UCSD-AML1 (cell line): Measurements from ENCODE around the gene NAPSA.

Experiments used
- DNase-seq: peaks from one replicate; lab custom pipeline; 2025; ENCODE audit not compliant: unreplicated experiment; lab: John Stamatoyannopoulos, UW

The NAPSA gene

GRCh38 chr19:50318438-50318837 lies 47.0 kb downstream of the NAPSA start:
- DNase-seq, result no peak

GRCh38 chr19:50317115-50317514 lies 48.3 kb downstream of the NAPSA start:
- no peak for DNase-seq

GRCh38 chr19:50315773-50316448 lies 49.5 kb downstream of the NAPSA start:
- DNase-seq, result no peak

GRCh38 chr19:50314724-50315708 lies 50.4 kb downstream of the NAPSA start:
- DNase-seq, result no peak

GRCh38 chr19:50313812-50314536 lies 51.5 kb downstream of the NAPSA start:
- no peak for DNase-seq

GRCh38 chr19:50312967-50313811 lies 52.2 kb downstream of the NAPSA start:
- no peak for DNase-seq

- no peak for DNase-seq
Measured at GRCh38 chr19:50311723-50312635, 53.5 kb downstream of the NAPSA start.

- no peak for DNase-seq
Measured at GRCh38 chr19:50310759-50311465, 54.5 kb downstream of the NAPSA start.

- no peak for DNase-seq
Measured at GRCh38 chr19:50309396-50310125, 55.9 kb downstream of the NAPSA start.

- no peak for DNase-seq
Measured at GRCh38 chr19:50308991-50309390, 56.4 kb downstream of the NAPSA start.
